Measurements from ENCODE around the gene USP32. TPM values are rescaled to one million over a fixed set of nuclear protein-coding genes. Genes with fewer than 3 reads are reported as not detected.
A peak's percentile ranks its signal among the peaks of the same experiment; 100 is the strongest.
"Not testable (repeated sequence)": the region's sequence is repeated elsewhere in the genome, so short reads cannot be mapped to it uniquely, and the experiment has no call there.

The USP32 gene
- total and polyA plus RNA-seq, 10 of the 15 experiments (the other 5 are each of a cell fraction or from before 2014, with no cell fraction given): 7.8 to 37.3 (median 25.5) TPM

GRCh38 chr17:60421273-60422161 lies 29.6 kb upstream of the USP32 start (continued):
- TF ChIP-seq MEF2B (IDR thresholded peaks at IDR 0.05; ENCODE audit: partially characterized antibody, poor library complexity, severe bottlenecking) (peak; percentile 48), ZBTB33 (IDR thresholded peaks at IDR 0.05) (peak; percentile 73), RAD21 (IDR thresholded peaks at IDR 0.05; ENCODE audit: insufficient read depth, low read depth, low read length) (peak; percentile 64), KLF5 (IDR thresholded peaks at IDR 0.05; ENCODE audit: partially characterized antibody) (peak; percentile 52), HDGF (IDR thresholded peaks at IDR 0.05) (0 out of 2 replicates have a peak, but pooled peaks have one; percentile 23), CBX5 (IDR thresholded peaks at IDR 0.05; ENCODE audit: low read depth) (0 out of 2 replicates have a peak, but pooled peaks have one; percentile 25), ZNF207 (IDR thresholded peaks at IDR 0.05; ENCODE audit: borderline replicate concordance) (peak; percentile 78), HSF1 (IDR thresholded peaks at IDR 0.05; ENCODE audit: low read depth, low read length) (no peak), TCF3 (IDR thresholded peaks at IDR 0.05; ENCODE audit: borderline replicate concordance, insufficient read depth, low read depth, low read length) (no peak), NKRF (conservative IDR thresholded peaks at IDR 0.05) (0 out of 2 replicates have a peak, but pooled peaks have one; percentile 29)

DNA sequence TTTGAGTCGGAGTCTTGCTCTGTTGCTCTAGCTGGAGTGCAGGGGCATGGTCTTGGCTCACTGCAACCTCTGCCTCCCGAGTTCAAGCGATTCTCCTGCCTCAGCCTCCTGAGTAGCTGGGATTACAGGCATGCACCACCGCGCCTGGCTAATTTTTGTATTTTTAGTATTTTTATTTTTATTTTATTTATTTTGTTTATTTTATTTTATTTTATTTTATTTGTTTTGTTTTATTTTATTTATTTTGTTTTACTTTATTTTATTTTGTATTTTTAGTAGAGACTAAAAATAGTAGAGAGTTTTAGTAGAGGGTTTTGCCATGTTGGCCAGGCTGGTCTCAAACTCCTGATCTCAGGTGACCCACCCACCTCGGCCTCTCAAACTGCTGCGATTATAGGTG lies 27.9 kb upstream of the USP32 start:
- not testable (repeated sequence) for ATAC-seq
- 97% methylated on average over 7 of the region's 7 CpGs for WGBS (ENCODE audit: insufficient coverage, insufficient replicate concordance, low lambda C conversion rate, missing lambda C conversion rate)

More for the DNA sequence above, 27.9 kb upstream of the USP32 start:
- DNase-seq (ENCODE audit: low read depth, low spot score); H3K79me2 ChIP-seq (ENCODE audit: control insufficient read depth, insufficient read depth, low read length); H3K27ac ChIP-seq (ENCODE audit: control insufficient read depth, insufficient read depth); H3K9ac ChIP-seq (ENCODE audit: control insufficient read depth, insufficient read depth, low read length); H3K36me3 ChIP-seq (ENCODE audit: control insufficient read depth in 2 of 2, insufficient read depth in 2 of 2, low read length in 1 of 2); BruUV-seq (replicated peaks); H3K9me3 ChIP-seq (replicated peaks; ENCODE audit: control insufficient read depth, insufficient read depth, low read length); H3K4me3 ChIP-seq; H3K4me2 ChIP-seq (ENCODE audit: control insufficient read depth, insufficient read depth); POLR2A ChIA-PET; H4K20me1 ChIP-seq (ENCODE audit: control insufficient read depth, insufficient read depth); H2AFZ ChIP-seq (ENCODE audit: control insufficient read depth, low read depth, low read length); H3K4me1 ChIP-seq (ENCODE audit: control insufficient read depth, insufficient read depth, low read length); H3K27me3 ChIP-seq (replicated peaks in 1 of 2; ENCODE audit: control insufficient read depth in 2 of 2, insufficient read depth in 2 of 2, low read length in 1 of 2); RAD21 ChIA-PET (ENCODE audit: unreplicated experiment); FAIRE-seq: not testable (repeated sequence)
- in situ Hi-C loops (cut with MboI) (loop anchor here (5.0 to 10.0 kb wide), 2 partner anchors 217 to 275 kb away; partner anchors contain the start of gene CA4), intact Hi-C loops (cut with micrococcal nuclease; ENCODE audit: unreplicated experiment) (loop anchor here (5.0 kb wide), 2 partner anchors 147 to 183 kb away; no protein-coding TSS in a partner anchor)
- ChIA-PET CTCF (interaction anchor here (1.3 to 1.4 kb wide), 2 partner anchors 189 to 190 kb away, joined by 3 to 7 read pairs; no protein-coding TSS in a partner anchor), SMC1A (ENCODE audit: uncharacterized antibody, unreplicated experiment) (interaction anchor here (1.3 kb wide), 1 partner anchor 70 kb away, joined by 3 read pairs; no protein-coding TSS in a partner anchor)

Data from GM12878 (cell line).